Kidney epithelial cell (primary cell): ENCODE measurements around the gene PHC1. TPM values are rescaled to one million over a fixed set of nuclear protein-coding genes. Genes with fewer than 3 reads are reported as not detected.

Experiments
- DNase-seq: peaks from one replicate; pipeline ENCODE4 v3.0.0-alpha.2; 2010; ENCODE audit warnings: low read depth
- H3K27me3 ChIP-seq: 2 replicates; pipeline ENCODE4 v1.6.0; 2011; ENCODE audit warnings: low read length; ENCODE audit not compliant: control insufficient read depth, insufficient read depth
- H3K36me3 ChIP-seq: 2 replicates; pipeline ENCODE4 v1.5.1; 2011; ENCODE audit warnings: low read length; ENCODE audit not compliant: control insufficient read depth, insufficient read depth
- H3K4me3 ChIP-seq: 2 replicates; pipeline ENCODE4 v1.5.1; 2011; ENCODE audit warnings: low read depth, mild to moderate bottlenecking, control low read depth, low read length
- total RNA-seq: library from RNA; depleted of rRNA; stranded (reverse); fragments of >200 nt; gene quantifications from 2 replicates; pipeline ENCODE4 v1.2.3, GENCODE V29; 2015
- TF ChIP-seq, protein P1 (sequence below): IDR thresholded peaks from 2 replicates; pipeline ENCODE4 v1.5.1; 2011; ENCODE audit warnings: mild to moderate bottlenecking, moderate library complexity, low read length, control low read depth, inconsistent platforms; ENCODE audit not compliant: insufficient read depth, poor library complexity, severe bottlenecking

PHC1 gene
- total RNA-seq, 1 donor from 2014 or later, result 67.8 TPM

- TF ChIP-seq, protein P1, sequence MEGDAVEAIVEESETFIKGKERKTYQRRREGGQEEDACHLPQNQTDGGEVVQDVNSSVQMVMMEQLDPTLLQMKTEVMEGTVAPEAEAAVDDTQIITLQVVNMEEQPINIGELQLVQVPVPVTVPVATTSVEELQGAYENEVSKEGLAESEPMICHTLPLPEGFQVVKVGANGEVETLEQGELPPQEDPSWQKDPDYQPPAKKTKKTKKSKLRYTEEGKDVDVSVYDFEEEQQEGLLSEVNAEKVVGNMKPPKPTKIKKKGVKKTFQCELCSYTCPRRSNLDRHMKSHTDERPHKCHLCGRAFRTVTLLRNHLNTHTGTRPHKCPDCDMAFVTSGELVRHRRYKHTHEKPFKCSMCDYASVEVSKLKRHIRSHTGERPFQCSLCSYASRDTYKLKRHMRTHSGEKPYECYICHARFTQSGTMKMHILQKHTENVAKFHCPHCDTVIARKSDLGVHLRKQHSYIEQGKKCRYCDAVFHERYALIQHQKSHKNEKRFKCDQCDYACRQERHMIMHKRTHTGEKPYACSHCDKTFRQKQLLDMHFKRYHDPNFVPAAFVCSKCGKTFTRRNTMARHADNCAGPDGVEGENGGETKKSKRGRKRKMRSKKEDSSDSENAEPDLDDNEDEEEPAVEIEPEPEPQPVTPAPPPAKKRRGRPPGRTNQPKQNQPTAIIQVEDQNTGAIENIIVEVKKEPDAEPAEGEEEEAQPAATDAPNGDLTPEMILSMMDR, result no peak
- DNase-seq, result no peak
- no peaks in the 10 kb centered on the region for H3K27me3 ChIP-seq
- H3K36me3 ChIP-seq, result no peaks in the 10 kb centered on the region
- no peak overlapping the region for H3K4me3 ChIP-seq
Measured at GRCh38 chr12:8876887-8877286, 37.4 kb upstream of the PHC1 start.

DNA sequence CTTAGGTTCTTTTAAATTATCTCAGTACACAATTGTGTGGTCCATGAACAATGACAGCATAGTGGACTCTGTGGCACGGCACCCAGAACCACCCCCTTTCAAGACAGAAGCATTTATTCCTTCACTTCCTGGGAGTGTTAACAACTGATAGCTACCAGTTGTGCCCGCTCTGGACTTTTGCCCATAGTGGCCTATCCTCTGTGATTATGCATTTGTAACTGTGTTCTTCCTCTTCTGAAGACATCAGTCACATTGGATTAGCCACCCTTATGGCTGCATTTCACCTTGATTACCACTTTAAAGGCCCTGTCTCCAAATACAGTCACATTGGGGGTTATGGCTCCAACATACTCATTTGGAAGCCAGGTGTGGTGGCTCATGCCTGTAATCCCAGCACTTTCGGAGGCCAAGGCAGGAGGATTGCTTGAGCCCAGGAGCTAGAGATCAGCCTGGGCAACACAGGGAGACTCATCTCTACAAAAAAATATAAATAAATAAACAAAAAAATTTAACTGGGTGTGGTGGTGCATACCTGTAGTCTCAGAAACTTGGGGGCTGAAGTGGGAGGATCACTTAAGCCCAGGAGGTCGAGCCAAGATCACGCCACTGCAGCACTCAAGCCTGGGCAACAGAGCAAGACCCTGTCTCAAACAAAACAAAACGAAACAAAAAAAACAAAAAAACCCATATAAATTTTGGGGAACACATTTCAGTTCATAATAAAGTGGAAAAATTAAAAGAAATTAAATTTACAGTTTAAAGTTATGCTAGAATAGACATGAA is 27.6 kb upstream of the PHC1 start:
- H3K27me3 ChIP-seq, result no peaks in the 10 kb centered on the region
- H3K4me3 ChIP-seq, result no peak overlapping the region
- TF ChIP-seq, protein P1, result no peak
- no peak for DNase-seq
- no peaks in the 10 kb centered on the region for H3K36me3 ChIP-seq

GRCh38 chr12:8887285-8887715 is 27.0 kb upstream of the PHC1 start:
- no peak overlapping the region for H3K4me3 ChIP-seq
- no peaks in the 10 kb centered on the region for H3K36me3 ChIP-seq
- TF ChIP-seq, protein P1, result no peak
- H3K27me3 ChIP-seq, result no peaks in the 10 kb centered on the region
- peak; percentile 45 for DNase-seq

- no peaks in the 10 kb centered on the region for H3K36me3 ChIP-seq
- TF ChIP-seq, protein P1, result peak; percentile 83
- H3K27me3 ChIP-seq, result no peaks in the 10 kb centered on the region
- no peak for DNase-seq
- H3K4me3 ChIP-seq, result peak overlapping the region; percentile 44
Measured at GRCh38 chr12:8890313-8891085, 23.8 kb upstream of the PHC1 start.

DNA sequence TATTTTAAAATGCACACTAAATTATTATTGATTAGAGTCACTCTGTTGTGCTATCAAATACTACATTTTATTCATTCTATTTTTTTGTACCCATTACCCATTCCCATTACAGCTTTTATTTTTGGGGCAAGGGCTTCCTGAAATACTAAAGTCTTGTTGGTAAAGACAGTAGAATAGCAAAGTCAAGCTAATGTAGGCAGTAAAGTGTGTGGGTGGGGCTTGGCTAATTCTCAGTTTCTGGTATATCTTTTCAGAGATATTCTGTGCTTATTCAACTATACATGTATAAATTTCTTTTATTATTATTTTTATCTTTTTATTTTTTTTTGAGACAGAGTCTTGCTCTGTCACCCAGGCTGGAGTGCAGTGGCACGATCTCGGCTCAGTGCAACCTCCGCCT is 22.3 kb upstream of the PHC1 start:
- no peaks in the 10 kb centered on the region for H3K36me3 ChIP-seq
- no peak for DNase-seq
- TF ChIP-seq, protein P1, result no peak
- no peak overlapping the region for H3K4me3 ChIP-seq
- no peaks in the 10 kb centered on the region for H3K27me3 ChIP-seq
